ENCODE results near the gene VSTM4.

Gene VSTM4

GRCh38 chr10:49116509-49117375 is 1.4 kb upstream of the VSTM4 start:
- DNase-seq (ENCODE audit: low read depth), result no peak

- DNase-seq (ENCODE audit: low read depth), result no peak
Observed at GRCh38 chr10:49115796-49116508, 630 bp upstream of the VSTM4 start.

GRCh38 chr10:49114718-49115014 is 656 bp downstream of the VSTM4 start:
- no peak for DNase-seq (ENCODE audit: low read depth)

- DNase-seq (ENCODE audit: low read depth), result no peak
Observed at GRCh38 chr10:49113741-49114141, 1.6 kb downstream of the VSTM4 start.

- DNase-seq (ENCODE audit: low read depth), result no peak
Observed at GRCh38 chr10:49112851-49113250, 2.5 kb downstream of the VSTM4 start.

- DNase-seq (ENCODE audit: low read depth), result no peak
Observed at GRCh38 chr10:49112098-49112497, 3.2 kb downstream of the VSTM4 start.

GRCh38 chr10:49111320-49111698 is 4.0 kb downstream of the VSTM4 start:
- DNase-seq (ENCODE audit: low read depth), result no peak

GRCh38 chr10:49110684-49111319 is 4.5 kb downstream of the VSTM4 start:
- DNase-seq (ENCODE audit: low read depth), result no peak

GRCh38 chr10:49109669-49110340 is 5.5 kb downstream of the VSTM4 start:
- peak; percentile 47 for DNase-seq (ENCODE audit: low read depth)

- DNase-seq (ENCODE audit: low read depth), result no peak
Observed at GRCh38 chr10:49108656-49109055, 6.7 kb downstream of the VSTM4 start.

- no peak for DNase-seq (ENCODE audit: low read depth)
Observed at GRCh38 chr10:49107887-49108267, 7.4 kb downstream of the VSTM4 start.

- no peak for DNase-seq (ENCODE audit: low read depth)
Observed at GRCh38 chr10:49107111-49107886, 8.0 kb downstream of the VSTM4 start.

GRCh38 chr10:49106451-49106850 is 8.9 kb downstream of the VSTM4 start:
- DNase-seq (ENCODE audit: low read depth), result no peak

GRCh38 chr10:49105076-49105475 is 10.2 kb downstream of the VSTM4 start:
- DNase-seq (ENCODE audit: low read depth), result no peak

GRCh38 chr10:49104323-49104722 is 11.0 kb downstream of the VSTM4 start:
- no peak for DNase-seq (ENCODE audit: low read depth)

GRCh38 chr10:49103761-49104160 is 11.6 kb downstream of the VSTM4 start:
- DNase-seq (ENCODE audit: low read depth), result no peak

GRCh38 chr10:49099046-49099445 is 16.3 kb downstream of the VSTM4 start:
- DNase-seq (ENCODE audit: low read depth), result no peak

- DNase-seq (ENCODE audit: low read depth), result no peak
Observed at GRCh38 chr10:49096890-49097445, 18.4 kb downstream of the VSTM4 start.

GRCh38 chr10:49094646-49095045 is 20.7 kb downstream of the VSTM4 start:
- DNase-seq (ENCODE audit: low read depth), result no peak

GRCh38 chr10:49093922-49094321 is 21.4 kb downstream of the VSTM4 start:
- no peak for DNase-seq (ENCODE audit: low read depth)

- DNase-seq (ENCODE audit: low read depth), result no peak
Observed at GRCh38 chr10:49092477-49092876, 22.8 kb downstream of the VSTM4 start.
